Astrocyte of the cerebellum (primary cell): ENCODE results near the gene TBC1D22B.

Experiments used
- DNase-seq: peaks from one replicate; pipeline ENCODE4 v3.0.0-alpha.2; 2011; ENCODE audit warnings: low read depth
- H3K4me3 ChIP-seq: 2 replicates; pipeline ENCODE4 v1.5.1; 2011; ENCODE audit warnings: mild to moderate bottlenecking, low read depth, low read length, moderate library complexity
- CTCF ChIP-seq: IDR thresholded peaks from 2 replicates; pipeline ENCODE4 v1.5.1; 2012; ENCODE audit warnings: low read length, low read depth, moderate library complexity, mild to moderate bottlenecking; ENCODE audit errors: missing control alignments
- in situ Hi-C: cut with HindIII; loops from 2 replicates; pipeline ENCODE4 v1.10.0; 2017; ENCODE audit warnings: low sequenced_read_pairs

The TBC1D22B gene

GRCh38 chr6:37243816-37244370 is 13.7 kb upstream of the TBC1D22B start:
- TF ChIP-seq CTCF, result no peak
- in situ Hi-C loops, result no loop called here
- DNase-seq, result no peak

GRCh38 chr6:37244430-37245310 is 12.9 kb upstream of the TBC1D22B start:
- TF ChIP-seq CTCF, result no peak
- in situ Hi-C loops, result no loop called here
- DNase-seq, result peak; percentile 100
- H3K4me3 ChIP-seq, result no peak overlapping the region

More at GRCh38 chr6:37243816-37244370, 13.7 kb upstream of the TBC1D22B start:
- H3K4me3 ChIP-seq, result no peak overlapping the region

- H3K4me3 ChIP-seq, result no peak overlapping the region
- in situ Hi-C loops, result no loop called here
- no peak for DNase-seq
- TF ChIP-seq CTCF, result no peak
Measured at GRCh38 chr6:37251211-37251780, 6.3 kb upstream of the TBC1D22B start.

GRCh38 chr6:37253486-37254007 is 4.0 kb upstream of the TBC1D22B start:
- no peak for DNase-seq
- no peak for TF ChIP-seq CTCF
- no peak overlapping the region for H3K4me3 ChIP-seq
- in situ Hi-C loops, result no loop called here

GRCh38 chr6:37254881-37255280 is 2.7 kb upstream of the TBC1D22B start:
- no peak overlapping the region for H3K4me3 ChIP-seq
- in situ Hi-C loops, result no loop called here
- no peak for TF ChIP-seq CTCF
- no peak for DNase-seq

- TF ChIP-seq CTCF, result no peak
- peak overlapping the region; percentile 98 for H3K4me3 ChIP-seq
- no peak for DNase-seq
- in situ Hi-C loops, result no loop called here
Measured at GRCh38 chr6:37256692-37257319, 766 bp upstream of the TBC1D22B start.
